Measurements from ENCODE around the gene RFC2. TPM values are rescaled to one million over a fixed set of nuclear protein-coding genes. Genes with fewer than 3 reads are reported as not detected.
"Not testable (repeated sequence)": the region's sequence is repeated elsewhere in the genome, so short reads cannot be mapped to it uniquely, and the experiment has no call there.

RFC2 gene
- polyA plus RNA-seq, 1 experiment = 11.3 TPM

DNA sequence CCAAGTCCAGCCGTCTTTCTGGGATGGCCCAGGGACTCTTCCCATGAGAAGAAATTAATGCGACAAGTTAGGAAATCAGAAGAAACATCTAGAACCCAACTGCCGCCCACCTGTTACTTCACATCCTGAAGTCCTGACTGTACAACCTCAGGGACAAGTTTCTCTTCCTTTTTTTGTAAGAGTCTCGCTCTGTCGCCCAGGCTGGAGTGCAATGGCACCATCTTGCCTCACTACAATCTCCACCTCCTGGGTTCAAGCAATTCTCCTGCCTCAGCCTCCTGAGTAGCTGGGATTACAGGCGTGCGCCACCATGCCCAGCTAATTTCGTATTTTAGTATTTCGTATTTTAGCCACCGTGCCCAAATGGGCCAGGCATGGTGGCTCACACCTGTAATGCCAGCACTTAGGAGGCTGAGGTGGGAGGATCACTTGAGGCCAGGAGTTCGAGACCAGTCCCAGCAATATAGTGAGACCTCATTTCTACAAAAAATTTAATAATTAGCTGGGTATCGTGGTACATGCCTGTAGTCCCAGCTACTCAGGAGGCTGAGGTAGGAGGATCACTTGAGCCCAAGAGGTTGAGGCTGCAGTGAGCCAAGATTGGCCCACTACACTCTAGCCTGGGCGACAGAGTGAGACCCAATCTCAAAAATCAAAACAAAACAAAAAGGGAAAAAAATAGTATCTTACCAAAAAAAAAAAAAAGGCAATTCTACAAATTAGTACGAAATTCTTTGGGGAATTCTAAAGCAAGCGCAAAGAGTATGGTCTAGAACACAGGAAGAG lies 23.6 kb downstream of the RFC2 start:
- H3K27ac ChIP-seq (ENCODE audit: low read depth, low read length) = no peak overlapping the region
- H3K9me3 ChIP-seq (ENCODE audit: control insufficient read depth, insufficient read depth, low read length) = no peaks in the 10 kb centered on the region; the same call in 1 of the 2 replicates
- TF ChIP-seq, protein P1, sequence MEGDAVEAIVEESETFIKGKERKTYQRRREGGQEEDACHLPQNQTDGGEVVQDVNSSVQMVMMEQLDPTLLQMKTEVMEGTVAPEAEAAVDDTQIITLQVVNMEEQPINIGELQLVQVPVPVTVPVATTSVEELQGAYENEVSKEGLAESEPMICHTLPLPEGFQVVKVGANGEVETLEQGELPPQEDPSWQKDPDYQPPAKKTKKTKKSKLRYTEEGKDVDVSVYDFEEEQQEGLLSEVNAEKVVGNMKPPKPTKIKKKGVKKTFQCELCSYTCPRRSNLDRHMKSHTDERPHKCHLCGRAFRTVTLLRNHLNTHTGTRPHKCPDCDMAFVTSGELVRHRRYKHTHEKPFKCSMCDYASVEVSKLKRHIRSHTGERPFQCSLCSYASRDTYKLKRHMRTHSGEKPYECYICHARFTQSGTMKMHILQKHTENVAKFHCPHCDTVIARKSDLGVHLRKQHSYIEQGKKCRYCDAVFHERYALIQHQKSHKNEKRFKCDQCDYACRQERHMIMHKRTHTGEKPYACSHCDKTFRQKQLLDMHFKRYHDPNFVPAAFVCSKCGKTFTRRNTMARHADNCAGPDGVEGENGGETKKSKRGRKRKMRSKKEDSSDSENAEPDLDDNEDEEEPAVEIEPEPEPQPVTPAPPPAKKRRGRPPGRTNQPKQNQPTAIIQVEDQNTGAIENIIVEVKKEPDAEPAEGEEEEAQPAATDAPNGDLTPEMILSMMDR (IDR thresholded peaks at IDR 0.05; ENCODE audit: low read depth, low read length) = no peak
- no peaks in the 10 kb centered on the region for H3K27me3 ChIP-seq (ENCODE audit: control insufficient read depth, insufficient read depth, low read length)
- no peak overlapping the region for H3K4me3 ChIP-seq (ENCODE audit: low read depth, low read length)
- no peak for DNase-seq (ENCODE audit: low read depth, low spot score)
- ChIA-PET POLR2A (no interaction called here), CTCF (interaction anchor here (1.4 to 1.9 kb wide), 2 partner anchors 28 to 171 kb away, joined by 3 to 4 read pairs; no protein-coding TSS in a partner anchor)

GRCh38 chr7:74228951-74229900 lies 25.0 kb downstream of the RFC2 start:
- ChIA-PET POLR2A (no interaction called here), CTCF (interaction anchor here (0.6 to 1.4 kb wide), 3 partner anchors 27 to 565 kb away, joined by 3 to 5 read pairs (median 4); no protein-coding TSS in a partner anchor)
- no peak for DNase-seq (ENCODE audit: low read depth, low spot score)

DNA sequence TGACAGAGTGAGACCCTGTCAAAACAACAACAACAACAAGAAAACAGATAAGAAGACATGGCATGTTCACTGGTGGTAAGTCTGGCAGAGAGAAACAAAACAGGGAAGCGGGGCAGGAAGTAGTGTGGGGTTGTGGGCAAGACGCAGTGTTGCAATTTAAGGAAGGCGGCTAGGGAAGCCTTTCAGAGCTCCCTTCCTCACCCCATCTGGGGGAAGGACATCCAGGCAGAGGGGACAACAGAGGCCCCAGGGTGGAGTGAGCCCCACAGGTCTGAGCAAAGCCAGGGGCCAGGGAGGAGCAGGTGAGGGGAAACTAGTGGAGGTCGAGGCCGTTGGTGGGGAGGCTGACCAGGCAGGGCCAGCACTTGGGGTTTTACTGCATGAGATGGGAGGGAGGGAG lies 27.6 kb downstream of the RFC2 start:
- Histone ChIP-seq H3K27ac (ENCODE audit: low read depth, low read length) (no peak overlapping the region), H3K9me3 (ENCODE audit: control insufficient read depth, insufficient read depth, low read length) (no peaks in the 10 kb centered on the region; the same call in 1 of the 2 replicates), H3K27me3 (ENCODE audit: control insufficient read depth, insufficient read depth, low read length) (no peaks in the 10 kb centered on the region), H3K4me3 (ENCODE audit: low read depth, low read length) (no peak overlapping the region)
- POLR2A ChIA-PET = no interaction called here
- TF ChIP-seq, protein P1 (IDR thresholded peaks at IDR 0.05; ENCODE audit: low read depth, low read length) = no peak
- CTCF ChIA-PET = no interaction called here
- DNase-seq (ENCODE audit: low read depth, low spot score) = no peak

More at GRCh38 chr7:74228951-74229900, 25.0 kb downstream of the RFC2 start:
- Histone ChIP-seq H3K9me3 (ENCODE audit: control insufficient read depth, insufficient read depth, low read length) (no peaks in the 10 kb centered on the region; the same call in 1 of the 2 replicates), H3K27me3 (ENCODE audit: control insufficient read depth, insufficient read depth, low read length) (no peaks in the 10 kb centered on the region), H3K4me3 (ENCODE audit: low read depth, low read length) (no peak overlapping the region), H3K27ac (ENCODE audit: low read depth, low read length) (no peak overlapping the region)
- TF ChIP-seq, protein P1 (IDR thresholded peaks at IDR 0.05; ENCODE audit: low read depth, low read length) = no peak

DNA sequence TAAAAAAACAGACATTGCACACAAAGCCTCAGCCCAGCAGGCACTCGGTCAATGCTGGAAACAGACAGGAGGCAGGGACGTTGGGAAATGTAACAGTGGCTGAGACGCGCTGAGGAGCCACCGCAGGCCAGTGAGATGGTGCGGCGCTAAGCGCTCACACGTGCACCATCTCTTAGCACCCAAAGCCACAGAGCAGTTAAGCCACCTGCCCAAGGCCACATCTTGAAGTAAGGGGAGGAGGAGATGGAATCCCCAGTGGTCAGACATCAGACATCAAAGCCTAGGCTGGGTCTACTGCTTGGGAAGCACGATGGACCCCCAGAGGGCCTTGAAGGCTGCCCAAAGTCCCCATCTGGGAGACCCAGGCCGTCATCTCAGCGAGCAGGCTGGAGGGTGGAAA lies 28.8 kb downstream of the RFC2 start:
- Histone ChIP-seq H3K27ac (ENCODE audit: low read depth, low read length) (no peak overlapping the region), H3K9me3 (ENCODE audit: control insufficient read depth, insufficient read depth, low read length) (no peaks in the 10 kb centered on the region; the same call in 1 of the 2 replicates), H3K27me3 (ENCODE audit: control insufficient read depth, insufficient read depth, low read length) (no peaks in the 10 kb centered on the region), H3K4me3 (ENCODE audit: low read depth, low read length) (no peak overlapping the region)
- ChIA-PET CTCF (no interaction called here), POLR2A (no interaction called here)
- DNase-seq (ENCODE audit: low read depth, low spot score) = no peak
- TF ChIP-seq, protein P1 (IDR thresholded peaks at IDR 0.05; ENCODE audit: low read depth, low read length) = no peak

DNA sequence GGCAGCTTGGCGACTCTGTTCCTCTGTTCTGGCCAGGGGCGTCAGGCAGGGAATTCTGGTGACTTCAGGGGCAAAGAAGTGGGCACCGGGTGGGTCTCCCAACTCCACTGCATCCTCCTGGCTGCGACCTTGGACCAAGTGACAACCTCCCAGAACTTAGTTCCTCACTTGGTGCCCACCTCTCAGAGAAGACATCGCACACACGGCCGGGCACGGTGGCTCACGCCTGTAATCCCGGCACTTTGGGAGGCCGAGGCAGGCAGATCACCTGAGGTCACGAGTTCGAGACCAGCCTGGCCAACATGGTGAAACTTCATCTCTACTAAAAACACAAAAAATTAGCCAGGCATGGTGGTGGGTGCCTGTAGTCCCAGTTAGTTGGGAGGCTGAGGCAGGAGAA lies 29.3 kb downstream of the RFC2 start:
- CTCF ChIA-PET = interaction anchor here (2.3 kb wide), 1 partner anchor 18 kb away, joined by 12 read pairs; no protein-coding TSS in a partner anchor

More for the DNA sequence above, 29.3 kb downstream of the RFC2 start:
- H3K9me3 ChIP-seq (ENCODE audit: control insufficient read depth, insufficient read depth, low read length); H3K4me3 ChIP-seq (ENCODE audit: low read depth, low read length); DNase-seq (ENCODE audit: low read depth, low spot score); H3K27ac ChIP-seq (ENCODE audit: low read depth, low read length); H3K27me3 ChIP-seq (ENCODE audit: control insufficient read depth, insufficient read depth, low read length); POLR2A ChIA-PET: not testable (repeated sequence)
